Femur (tissue), 1 donor: ENCODE measurements around the gene TNNT2.

Experiments
- DNase-seq: peaks from one replicate; pipeline ENCODE4 v3.0.0-alpha.2; 2017

TNNT2 gene

GRCh38 chr1:201310251-201310985, 67.1 kb downstream of the TNNT2 start:
- DNase-seq, result no peak

DNA sequence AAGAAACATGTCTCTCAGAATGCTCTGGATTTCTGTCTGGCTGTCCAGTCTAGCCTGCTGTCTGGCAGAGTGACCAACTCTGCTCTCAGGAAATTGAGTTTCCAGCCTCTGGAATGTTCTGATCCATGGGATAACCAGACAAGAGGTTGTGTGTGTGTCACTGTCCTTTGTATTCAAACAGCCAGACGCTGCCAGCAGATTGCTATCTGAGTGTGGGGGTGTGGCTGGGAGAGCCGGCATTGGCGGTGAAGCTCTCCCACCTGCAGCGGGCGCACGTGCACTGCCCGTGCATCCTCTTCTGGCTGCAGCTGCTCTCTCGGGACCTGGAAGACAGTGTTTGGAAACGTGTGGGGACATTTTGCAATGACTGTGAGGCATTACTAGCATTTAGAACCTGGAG, 68.1 kb downstream of the TNNT2 start:
- DNase-seq, result peak; percentile 77
